ENCODE data around the gene SLC24A4.

DNA sequence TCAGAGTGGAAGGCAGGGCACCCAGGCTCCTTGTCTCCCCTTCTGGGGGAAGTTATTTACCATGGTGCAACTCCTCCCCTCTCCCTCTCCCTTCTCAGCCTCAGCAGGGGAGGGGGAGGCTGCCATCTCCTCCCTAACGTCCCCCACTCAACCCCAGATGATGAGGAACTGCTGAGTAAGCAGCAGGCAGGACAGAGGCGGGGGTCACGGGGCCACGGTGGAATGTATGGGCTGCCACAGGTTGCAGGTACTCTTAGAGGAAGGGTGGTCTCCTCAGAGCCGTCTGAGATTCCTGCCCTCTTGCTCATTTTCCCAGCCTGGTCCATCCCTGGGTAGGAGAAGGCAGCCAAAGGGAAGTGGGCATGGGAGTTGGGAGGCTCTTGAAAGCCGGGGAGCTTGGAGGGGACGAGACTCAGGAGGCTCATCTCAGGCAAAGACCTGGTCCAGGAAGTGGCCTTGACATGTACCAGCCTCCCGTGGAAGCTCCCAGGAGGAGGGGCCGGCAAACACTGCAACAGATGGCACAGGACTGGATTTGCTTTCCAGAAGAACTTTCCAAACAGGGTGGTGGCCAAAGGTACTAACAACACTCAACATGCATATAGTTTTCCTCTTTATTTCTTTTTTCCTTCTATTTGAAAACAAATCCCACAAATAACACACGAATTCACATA, 209.7 kb downstream of the SLC24A4 start:
- TF ChIP-seq, protein P1, sequence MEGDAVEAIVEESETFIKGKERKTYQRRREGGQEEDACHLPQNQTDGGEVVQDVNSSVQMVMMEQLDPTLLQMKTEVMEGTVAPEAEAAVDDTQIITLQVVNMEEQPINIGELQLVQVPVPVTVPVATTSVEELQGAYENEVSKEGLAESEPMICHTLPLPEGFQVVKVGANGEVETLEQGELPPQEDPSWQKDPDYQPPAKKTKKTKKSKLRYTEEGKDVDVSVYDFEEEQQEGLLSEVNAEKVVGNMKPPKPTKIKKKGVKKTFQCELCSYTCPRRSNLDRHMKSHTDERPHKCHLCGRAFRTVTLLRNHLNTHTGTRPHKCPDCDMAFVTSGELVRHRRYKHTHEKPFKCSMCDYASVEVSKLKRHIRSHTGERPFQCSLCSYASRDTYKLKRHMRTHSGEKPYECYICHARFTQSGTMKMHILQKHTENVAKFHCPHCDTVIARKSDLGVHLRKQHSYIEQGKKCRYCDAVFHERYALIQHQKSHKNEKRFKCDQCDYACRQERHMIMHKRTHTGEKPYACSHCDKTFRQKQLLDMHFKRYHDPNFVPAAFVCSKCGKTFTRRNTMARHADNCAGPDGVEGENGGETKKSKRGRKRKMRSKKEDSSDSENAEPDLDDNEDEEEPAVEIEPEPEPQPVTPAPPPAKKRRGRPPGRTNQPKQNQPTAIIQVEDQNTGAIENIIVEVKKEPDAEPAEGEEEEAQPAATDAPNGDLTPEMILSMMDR (IDR thresholded peaks at IDR 0.05) = no peak
- no peak for TF ChIP-seq POLR2A (IDR thresholded peaks at IDR 0.05)

All from uterus (tissue), 2 donors.